ENCODE measurements around the gene CLDN34. TPM values are rescaled to one million over a fixed set of nuclear protein-coding genes. Genes with fewer than 3 reads are reported as not detected.

The CLDN34 gene
- polyA plus RNA-seq, 1 donor (not counting 4 experiments of a cell fraction or from before 2014, with no cell fraction given): 0.10 TPM

DNA sequence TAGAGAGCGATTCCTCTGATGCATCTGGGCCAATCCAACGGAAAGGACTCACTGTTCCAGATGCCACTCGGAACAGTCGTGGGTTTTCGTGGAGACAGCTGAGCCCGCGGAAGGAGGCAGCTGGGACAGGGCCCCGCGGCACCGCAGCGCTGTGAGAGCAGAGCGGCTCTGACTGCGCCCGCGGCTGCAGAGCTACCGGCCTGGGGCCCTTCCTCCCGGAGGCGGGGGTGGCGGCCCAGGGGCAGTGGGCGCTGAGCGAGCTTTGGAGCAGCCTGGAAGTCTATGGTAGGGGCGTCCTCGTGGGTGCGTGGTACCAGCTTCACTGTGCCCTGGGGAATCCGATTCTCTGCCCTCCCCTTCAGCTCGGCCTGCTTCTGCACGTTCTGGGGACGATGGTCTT lies 24.9 kb downstream of the CLDN34 start:
- dilution Hi-C loops (cut with MboI; ENCODE audit: extremely low pct_ligation_motif_present, low sequenced_read_pairs): no loop called here
- H3K9ac ChIP-seq (ENCODE audit: control insufficient read depth, extremely low read depth, insufficient read depth, low read length): no peak overlapping the region
- H3K27ac ChIP-seq (ENCODE audit: control insufficient read depth, insufficient read depth, low read length): no peak overlapping the region
- H3K36me3 ChIP-seq (ENCODE audit: control insufficient read depth in 2 of 2, extremely low read depth in 1 of 2, insufficient read depth in 2 of 2, low read length in 2 of 2): no peaks in the 10 kb centered on the region
- H4K20me1 ChIP-seq (ENCODE audit: control insufficient read depth, extremely low read depth, insufficient read depth, low read length): no peaks in the 10 kb centered on the region
- H3K4me1 ChIP-seq (ENCODE audit: control insufficient read depth, extremely low read depth, insufficient read depth, low read length): no peaks in the 10 kb centered on the region
- no peaks in the 10 kb centered on the region for H3K9me1 ChIP-seq (ENCODE audit: control insufficient read depth, extremely low read depth, insufficient read depth, low read length)
- DNase-seq (ENCODE audit: low read depth, low spot score): no peak
- no peak for FAIRE-seq
- H3K4me3 ChIP-seq (ENCODE audit: control insufficient read depth in 2 of 3, extremely low read depth in 1 of 3, insufficient read depth in 2 of 3, low read depth in 1 of 3, low read length in 3 of 3): no peak overlapping the region
- no peaks in the 10 kb centered on the region for H3K79me2 ChIP-seq (ENCODE audit: control insufficient read depth, insufficient read depth, low read length)
- H3K4me2 ChIP-seq (ENCODE audit: control insufficient read depth, extremely low read depth, insufficient read depth, low read depth, low read length): no peak overlapping the region
- TF ChIP-seq, protein P1, sequence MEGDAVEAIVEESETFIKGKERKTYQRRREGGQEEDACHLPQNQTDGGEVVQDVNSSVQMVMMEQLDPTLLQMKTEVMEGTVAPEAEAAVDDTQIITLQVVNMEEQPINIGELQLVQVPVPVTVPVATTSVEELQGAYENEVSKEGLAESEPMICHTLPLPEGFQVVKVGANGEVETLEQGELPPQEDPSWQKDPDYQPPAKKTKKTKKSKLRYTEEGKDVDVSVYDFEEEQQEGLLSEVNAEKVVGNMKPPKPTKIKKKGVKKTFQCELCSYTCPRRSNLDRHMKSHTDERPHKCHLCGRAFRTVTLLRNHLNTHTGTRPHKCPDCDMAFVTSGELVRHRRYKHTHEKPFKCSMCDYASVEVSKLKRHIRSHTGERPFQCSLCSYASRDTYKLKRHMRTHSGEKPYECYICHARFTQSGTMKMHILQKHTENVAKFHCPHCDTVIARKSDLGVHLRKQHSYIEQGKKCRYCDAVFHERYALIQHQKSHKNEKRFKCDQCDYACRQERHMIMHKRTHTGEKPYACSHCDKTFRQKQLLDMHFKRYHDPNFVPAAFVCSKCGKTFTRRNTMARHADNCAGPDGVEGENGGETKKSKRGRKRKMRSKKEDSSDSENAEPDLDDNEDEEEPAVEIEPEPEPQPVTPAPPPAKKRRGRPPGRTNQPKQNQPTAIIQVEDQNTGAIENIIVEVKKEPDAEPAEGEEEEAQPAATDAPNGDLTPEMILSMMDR (optimal IDR thresholded peaks at IDR 0.05 in 1 of 3, IDR thresholded peaks at IDR 0.05 in 1 of 3, conservative IDR thresholded peaks at IDR 0.05 in 1 of 3; ENCODE audit: extremely low read depth in 1 of 3, insufficient read depth in 2 of 3, low read length in 3 of 3): no peak
- no peak for TF ChIP-seq EZH2 (IDR thresholded peaks at IDR 0.05; ENCODE audit: low read length)
- H2AFZ ChIP-seq (ENCODE audit: control insufficient read depth, low read length): no peak overlapping the region
- H3K9me3 ChIP-seq (ENCODE audit: control insufficient read depth, low read depth, low read length): peaks cover 2% of the 10 kb centered on the region
- no peaks in the 10 kb centered on the region for H3K27me3 ChIP-seq (ENCODE audit: control insufficient read depth, extremely low read depth, insufficient read depth, low read length)

DNA sequence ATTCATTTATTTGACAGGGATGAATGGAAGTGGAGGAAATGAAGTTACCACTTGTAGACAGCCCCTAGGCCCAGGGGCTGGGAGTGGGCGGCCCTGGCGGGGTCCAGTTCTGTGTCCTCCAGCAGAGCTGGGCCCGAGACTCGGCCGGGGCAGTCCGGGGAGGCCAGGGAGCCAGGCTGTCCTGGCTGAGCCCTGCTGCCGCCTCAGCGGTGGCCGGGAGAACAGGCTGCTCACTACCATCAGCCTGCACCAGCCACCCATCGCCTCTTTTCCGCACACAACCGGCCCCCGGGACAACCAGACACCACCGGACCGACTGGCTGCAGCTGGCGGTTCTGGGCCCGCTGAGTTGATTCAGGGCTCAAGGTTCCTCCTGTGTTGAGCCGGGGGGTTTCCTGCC lies 25.6 kb downstream of the CLDN34 start:
- Histone ChIP-seq H3K36me3 (ENCODE audit: control insufficient read depth in 2 of 2, extremely low read depth in 1 of 2, insufficient read depth in 2 of 2, low read length in 2 of 2) (no peaks in the 10 kb centered on the region), H3K9me3 (ENCODE audit: control insufficient read depth, low read depth, low read length) (peaks cover 2% of the 10 kb centered on the region), H3K79me2 (ENCODE audit: control insufficient read depth, insufficient read depth, low read length) (no peaks in the 10 kb centered on the region), H3K27ac (ENCODE audit: control insufficient read depth, insufficient read depth, low read length) (no peak overlapping the region), H3K9me1 (ENCODE audit: control insufficient read depth, extremely low read depth, insufficient read depth, low read length) (no peaks in the 10 kb centered on the region), H3K4me3 (ENCODE audit: control insufficient read depth in 2 of 3, extremely low read depth in 1 of 3, insufficient read depth in 2 of 3, low read depth in 1 of 3, low read length in 3 of 3) (no peak overlapping the region), H2AFZ (ENCODE audit: control insufficient read depth, low read length) (no peak overlapping the region), H3K4me1 (ENCODE audit: control insufficient read depth, extremely low read depth, insufficient read depth, low read length) (no peaks in the 10 kb centered on the region), H3K27me3 (ENCODE audit: control insufficient read depth, extremely low read depth, insufficient read depth, low read length) (no peaks in the 10 kb centered on the region), H3K9ac (ENCODE audit: control insufficient read depth, extremely low read depth, insufficient read depth, low read length) (no peak overlapping the region), H3K4me2 (ENCODE audit: control insufficient read depth, extremely low read depth, insufficient read depth, low read depth, low read length) (no peak overlapping the region), H4K20me1 (ENCODE audit: control insufficient read depth, extremely low read depth, insufficient read depth, low read length) (no peaks in the 10 kb centered on the region)
- dilution Hi-C loops (cut with MboI; ENCODE audit: extremely low pct_ligation_motif_present, low sequenced_read_pairs): no loop called here
- FAIRE-seq (no peak), DNase-seq (ENCODE audit: low read depth, low spot score) (no peak)
- TF ChIP-seq, protein P1 (optimal IDR thresholded peaks at IDR 0.05 in 1 of 3, IDR thresholded peaks at IDR 0.05 in 1 of 3, conservative IDR thresholded peaks at IDR 0.05 in 1 of 3; ENCODE audit: extremely low read depth in 1 of 3, insufficient read depth in 2 of 3, low read length in 3 of 3): no peak
- no peak for TF ChIP-seq EZH2 (IDR thresholded peaks at IDR 0.05; ENCODE audit: low read length)

All from keratinocyte (primary cell).